K562 (cell line): ENCODE measurements around the gene EGLN1. TPM values are rescaled to one million over a fixed set of nuclear protein-coding genes. Genes with fewer than 3 reads are reported as not detected.

ENCODE experiments used
- CREB1 ChIP-seq, 2 experiments: sonication (generic) in 1 of 2; formaldehyde crosslinking in 1 of 2; IDR thresholded peaks; 2 replicates each; pipeline versions ENCODE4 v1.6.1 to v1.8.0; 2012 to 2022; ENCODE audit warnings: inconsistent platforms in 1 of 2, mild to moderate bottlenecking in 1 of 2, missing genetic modification reagents in 1 of 2, moderate library complexity in 1 of 2
- GTF2E2 ChIP-seq: fragments of 200-800 bp; sonication (Bioruptor generic); IDR thresholded peaks from 2 replicates; pipeline ENCODE4 v1.6.1; 2016; ENCODE audit warnings: missing genetic modification characterization, missing compliant biosample characterization
- HMG20B ChIP-seq: fragments of 250-450 bp; sonication (Bioruptor Pico); IDR thresholded peaks from 2 replicates; pipeline ENCODE4 v1.5.0; 2021; ENCODE audit warnings: mild to moderate bottlenecking
- LARP7 ChIP-seq: fragments of 450-650 bp; IDR thresholded peaks from 2 replicates; pipeline ENCODE4 v1.6.1; 2016
- MCM2 ChIP-seq: fragments of 450-650 bp; IDR thresholded peaks from 2 replicates; pipeline ENCODE4 v1.6.1; 2017; ENCODE audit warnings: low read depth, mild to moderate bottlenecking
- NONO ChIP-seq, 2 experiments: fragments of 200-400 bp in 1 of 2; fragments of 450-650 bp in 1 of 2; formaldehyde crosslinking in 1 of 2; IDR thresholded peaks; 2 replicates each; pipeline ENCODE4 v1.6.1; 2017; ENCODE audit warnings: low read depth in 2 of 2, mild to moderate bottlenecking in 2 of 2, moderate library complexity in 2 of 2, low read length in 1 of 2
- POLR2A ChIP-seq: fragments of 450-650 bp; conservative IDR thresholded peaks from 2 replicates; pipeline ENCODE4 v1.6.1; 2016
- PTTG1 ChIP-seq: fragments of 450-650 bp; IDR thresholded peaks from 2 replicates; pipeline ENCODE4 v1.6.1; 2016; ENCODE audit warnings: low read depth, mild to moderate bottlenecking, missing genetic modification characterization, missing compliant biosample characterization
- SAFB2 ChIP-seq: fragments of 200-400 bp; formaldehyde crosslinking; IDR thresholded peaks from 2 replicates; pipeline ENCODE4 v1.6.1; 2018; ENCODE audit warnings: borderline replicate concordance, low read length, low read depth, moderate library complexity; ENCODE audit not compliant: severe bottlenecking
- SIN3B ChIP-seq: fragments of 450-650 bp; IDR thresholded peaks from 2 replicates; pipeline ENCODE4 v1.6.1; 2017; ENCODE audit warnings: low read depth, mild to moderate bottlenecking, moderate library complexity
- ZNF507 ChIP-seq: conservative IDR thresholded peaks from 2 replicates; pipeline ENCODE4 v1.6.1; 2017; ENCODE audit warnings: missing genetic modification characterization, missing compliant biosample characterization
- polyA plus RNA-seq, 8 experiments: library from polyadenylated mRNA; depleted of rRNA in 4 of 8; stranded (reverse) in 5 of 8; unstranded in 3 of 8; fragments of >200 nt; fragmentation: Nextera tagmentation in 2 of 8; fragmentation: Illumina TruSeq in 1 of 8; extraction: Ambion mirVana in 2 of 8; extraction: Trizol in 1 of 8; gene quantifications; 2 replicates each; pipeline versions ENCODE4 v1.2.1 to v1.2.3, GENCODE V29; 2011 to 2014; ENCODE audit warnings: inconsistent platforms in 1 of 8, missing spikeins in 1 of 8
- total RNA-seq, 7 experiments: library from RNA; depleted of rRNA in 6 of 7; stranded (reverse); fragments of >200 nt in 6 of 7; fragmentation: Illumina TruSeq in 2 of 7; extraction: Trizol in 2 of 7; gene quantifications; 2 replicates each; pipeline versions ENCODE4 v1.2.1 to v1.2.3, GENCODE V29; 2011 to 2021; ENCODE audit warnings: low replicate concordance in 1 of 7
- TF ChIP-seq, protein P1 (sequence below): fragments of 200-800 bp; sonication (Bioruptor generic); IDR thresholded peaks from 2 replicates; pipeline ENCODE4 v1.6.1; 2017; ENCODE audit warnings: missing genetic modification characterization, missing compliant biosample characterization
- TF ChIP-seq, protein P2 (sequence below): fragments of 200-600 bp; sonication (generic); IDR thresholded peaks from one replicate; pipeline ENCODE4 v1.6.1; 2012; ENCODE audit warnings: mild to moderate bottlenecking, low read depth, low read length, inconsistent platforms
- TF ChIP-seq, protein P3 (sequence below): sonication (generic); IDR thresholded peaks from 2 replicates; pipeline ENCODE4 v1.6.1; 2016

EGLN1 gene
- total and polyA plus RNA-seq, 9 of the 15 experiments (the other 6 are each of a cell fraction or from before 2014, with no cell fraction given) = 5.2 to 54.3 (median 24.6) TPM

DNA sequence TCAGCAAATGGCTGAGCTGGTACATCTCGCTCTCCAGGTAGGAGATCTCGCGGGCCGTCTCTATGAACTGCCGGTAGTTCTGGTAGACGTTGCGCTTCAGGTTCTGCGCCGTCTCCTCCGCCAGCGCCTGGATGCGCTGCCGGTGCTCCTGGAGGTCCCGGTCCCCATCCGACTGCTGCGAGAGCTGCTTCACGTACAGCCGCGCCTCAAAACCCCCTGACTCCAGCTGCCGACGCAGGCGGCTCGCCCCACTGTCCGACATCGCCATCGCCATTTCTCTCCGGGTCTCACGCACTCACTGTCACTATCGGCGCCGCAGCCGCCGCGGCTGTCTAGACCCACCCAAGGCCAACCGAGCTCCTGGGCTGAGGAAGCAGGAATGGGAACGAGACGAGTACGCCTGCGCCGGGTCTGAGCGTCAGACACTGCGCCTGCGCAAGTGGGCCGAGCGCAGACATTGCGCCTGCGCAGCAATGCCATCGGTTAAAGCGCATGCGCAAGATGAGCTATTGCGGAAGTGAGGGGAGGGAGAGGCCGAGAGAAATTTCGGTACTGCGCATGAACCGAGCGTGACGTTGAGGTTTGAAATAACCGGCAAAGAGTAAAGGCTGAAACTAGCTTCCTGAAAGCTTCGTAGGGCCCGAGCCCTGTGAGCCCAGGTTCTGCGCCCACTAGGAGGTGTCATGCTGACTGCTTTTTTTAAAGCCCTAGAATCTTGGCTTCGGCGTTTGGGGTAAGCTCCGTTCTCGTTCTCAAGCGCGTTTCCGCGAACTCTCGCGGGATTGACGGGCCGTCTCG is 84.4 kb downstream of the EGLN1 start, which contains the start of gene EXOC8 (continued):
- TF ChIP-seq, protein P1, sequence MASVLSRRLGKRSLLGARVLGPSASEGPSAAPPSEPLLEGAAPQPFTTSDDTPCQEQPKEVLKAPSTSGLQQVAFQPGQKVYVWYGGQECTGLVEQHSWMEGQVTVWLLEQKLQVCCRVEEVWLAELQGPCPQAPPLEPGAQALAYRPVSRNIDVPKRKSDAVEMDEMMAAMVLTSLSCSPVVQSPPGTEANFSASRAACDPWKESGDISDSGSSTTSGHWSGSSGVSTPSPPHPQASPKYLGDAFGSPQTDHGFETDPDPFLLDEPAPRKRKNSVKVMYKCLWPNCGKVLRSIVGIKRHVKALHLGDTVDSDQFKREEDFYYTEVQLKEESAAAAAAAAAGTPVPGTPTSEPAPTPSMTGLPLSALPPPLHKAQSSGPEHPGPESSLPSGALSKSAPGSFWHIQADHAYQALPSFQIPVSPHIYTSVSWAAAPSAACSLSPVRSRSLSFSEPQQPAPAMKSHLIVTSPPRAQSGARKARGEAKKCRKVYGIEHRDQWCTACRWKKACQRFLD (CRISPR knock-in tag) = peak; percentile 73; the same call in 1 of the 2 replicates
- TF ChIP-seq LARP7 = no peak
- TF ChIP-seq, protein P2, sequence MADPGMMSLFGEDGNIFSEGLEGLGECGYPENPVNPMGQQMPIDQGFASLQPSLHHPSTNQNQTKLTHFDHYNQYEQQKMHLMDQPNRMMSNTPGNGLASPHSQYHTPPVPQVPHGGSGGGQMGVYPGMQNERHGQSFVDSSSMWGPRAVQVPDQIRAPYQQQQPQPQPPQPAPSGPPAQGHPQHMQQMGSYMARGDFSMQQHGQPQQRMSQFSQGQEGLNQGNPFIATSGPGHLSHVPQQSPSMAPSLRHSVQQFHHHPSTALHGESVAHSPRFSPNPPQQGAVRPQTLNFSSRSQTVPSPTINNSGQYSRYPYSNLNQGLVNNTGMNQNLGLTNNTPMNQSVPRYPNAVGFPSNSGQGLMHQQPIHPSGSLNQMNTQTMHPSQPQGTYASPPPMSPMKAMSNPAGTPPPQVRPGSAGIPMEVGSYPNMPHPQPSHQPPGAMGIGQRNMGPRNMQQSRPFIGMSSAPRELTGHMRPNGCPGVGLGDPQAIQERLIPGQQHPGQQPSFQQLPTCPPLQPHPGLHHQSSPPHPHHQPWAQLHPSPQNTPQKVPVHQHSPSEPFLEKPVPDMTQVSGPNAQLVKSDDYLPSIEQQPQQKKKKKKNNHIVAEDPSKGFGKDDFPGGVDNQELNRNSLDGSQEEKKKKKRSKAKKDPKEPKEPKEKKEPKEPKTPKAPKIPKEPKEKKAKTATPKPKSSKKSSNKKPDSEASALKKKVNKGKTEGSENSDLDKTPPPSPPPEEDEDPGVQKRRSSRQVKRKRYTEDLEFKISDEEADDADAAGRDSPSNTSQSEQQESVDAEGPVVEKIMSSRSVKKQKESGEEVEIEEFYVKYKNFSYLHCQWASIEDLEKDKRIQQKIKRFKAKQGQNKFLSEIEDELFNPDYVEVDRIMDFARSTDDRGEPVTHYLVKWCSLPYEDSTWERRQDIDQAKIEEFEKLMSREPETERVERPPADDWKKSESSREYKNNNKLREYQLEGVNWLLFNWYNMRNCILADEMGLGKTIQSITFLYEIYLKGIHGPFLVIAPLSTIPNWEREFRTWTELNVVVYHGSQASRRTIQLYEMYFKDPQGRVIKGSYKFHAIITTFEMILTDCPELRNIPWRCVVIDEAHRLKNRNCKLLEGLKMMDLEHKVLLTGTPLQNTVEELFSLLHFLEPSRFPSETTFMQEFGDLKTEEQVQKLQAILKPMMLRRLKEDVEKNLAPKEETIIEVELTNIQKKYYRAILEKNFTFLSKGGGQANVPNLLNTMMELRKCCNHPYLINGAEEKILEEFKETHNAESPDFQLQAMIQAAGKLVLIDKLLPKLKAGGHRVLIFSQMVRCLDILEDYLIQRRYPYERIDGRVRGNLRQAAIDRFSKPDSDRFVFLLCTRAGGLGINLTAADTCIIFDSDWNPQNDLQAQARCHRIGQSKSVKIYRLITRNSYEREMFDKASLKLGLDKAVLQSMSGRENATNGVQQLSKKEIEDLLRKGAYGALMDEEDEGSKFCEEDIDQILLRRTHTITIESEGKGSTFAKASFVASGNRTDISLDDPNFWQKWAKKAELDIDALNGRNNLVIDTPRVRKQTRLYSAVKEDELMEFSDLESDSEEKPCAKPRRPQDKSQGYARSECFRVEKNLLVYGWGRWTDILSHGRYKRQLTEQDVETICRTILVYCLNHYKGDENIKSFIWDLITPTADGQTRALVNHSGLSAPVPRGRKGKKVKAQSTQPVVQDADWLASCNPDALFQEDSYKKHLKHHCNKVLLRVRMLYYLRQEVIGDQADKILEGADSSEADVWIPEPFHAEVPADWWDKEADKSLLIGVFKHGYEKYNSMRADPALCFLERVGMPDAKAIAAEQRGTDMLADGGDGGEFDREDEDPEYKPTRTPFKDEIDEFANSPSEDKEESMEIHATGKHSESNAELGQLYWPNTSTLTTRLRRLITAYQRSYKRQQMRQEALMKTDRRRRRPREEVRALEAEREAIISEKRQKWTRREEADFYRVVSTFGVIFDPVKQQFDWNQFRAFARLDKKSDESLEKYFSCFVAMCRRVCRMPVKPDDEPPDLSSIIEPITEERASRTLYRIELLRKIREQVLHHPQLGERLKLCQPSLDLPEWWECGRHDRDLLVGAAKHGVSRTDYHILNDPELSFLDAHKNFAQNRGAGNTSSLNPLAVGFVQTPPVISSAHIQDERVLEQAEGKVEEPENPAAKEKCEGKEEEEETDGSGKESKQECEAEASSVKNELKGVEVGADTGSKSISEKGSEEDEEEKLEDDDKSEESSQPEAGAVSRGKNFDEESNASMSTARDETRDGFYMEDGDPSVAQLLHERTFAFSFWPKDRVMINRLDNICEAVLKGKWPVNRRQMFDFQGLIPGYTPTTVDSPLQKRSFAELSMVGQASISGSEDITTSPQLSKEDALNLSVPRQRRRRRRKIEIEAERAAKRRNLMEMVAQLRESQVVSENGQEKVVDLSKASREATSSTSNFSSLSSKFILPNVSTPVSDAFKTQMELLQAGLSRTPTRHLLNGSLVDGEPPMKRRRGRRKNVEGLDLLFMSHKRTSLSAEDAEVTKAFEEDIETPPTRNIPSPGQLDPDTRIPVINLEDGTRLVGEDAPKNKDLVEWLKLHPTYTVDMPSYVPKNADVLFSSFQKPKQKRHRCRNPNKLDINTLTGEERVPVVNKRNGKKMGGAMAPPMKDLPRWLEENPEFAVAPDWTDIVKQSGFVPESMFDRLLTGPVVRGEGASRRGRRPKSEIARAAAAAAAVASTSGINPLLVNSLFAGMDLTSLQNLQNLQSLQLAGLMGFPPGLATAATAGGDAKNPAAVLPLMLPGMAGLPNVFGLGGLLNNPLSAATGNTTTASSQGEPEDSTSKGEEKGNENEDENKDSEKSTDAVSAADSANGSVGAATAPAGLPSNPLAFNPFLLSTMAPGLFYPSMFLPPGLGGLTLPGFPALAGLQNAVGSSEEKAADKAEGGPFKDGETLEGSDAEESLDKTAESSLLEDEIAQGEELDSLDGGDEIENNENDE = no peak
- TF ChIP-seq NONO (IDR thresholded peaks at IDR 0.05; ENCODE audit: low read depth in 2 of 2, low read length in 1 of 2) = no peak; a peak in 1 of 4 replicates
- no peak for TF ChIP-seq PTTG1 (tag)
- TF ChIP-seq HMG20B (CRISPR knock-in tag) = no peak
- TF ChIP-seq SIN3B = peak; percentile 61
- TF ChIP-seq CREB1 (IDR thresholded peaks at IDR 0.05) = peak; percentile 44
- TF ChIP-seq CREB1 (CRISPR knock-in tag; IDR thresholded peaks at IDR 0.05) = peak; percentile 73
- TF ChIP-seq POLR2A = peak; percentile 90
- no peak for TF ChIP-seq MCM2
- no peak for TF ChIP-seq ZNF507 (tag)
- peak; percentile 24; the same call in 1 of the 2 replicates for TF ChIP-seq GTF2E2 (tag)
- TF ChIP-seq, protein P3, sequence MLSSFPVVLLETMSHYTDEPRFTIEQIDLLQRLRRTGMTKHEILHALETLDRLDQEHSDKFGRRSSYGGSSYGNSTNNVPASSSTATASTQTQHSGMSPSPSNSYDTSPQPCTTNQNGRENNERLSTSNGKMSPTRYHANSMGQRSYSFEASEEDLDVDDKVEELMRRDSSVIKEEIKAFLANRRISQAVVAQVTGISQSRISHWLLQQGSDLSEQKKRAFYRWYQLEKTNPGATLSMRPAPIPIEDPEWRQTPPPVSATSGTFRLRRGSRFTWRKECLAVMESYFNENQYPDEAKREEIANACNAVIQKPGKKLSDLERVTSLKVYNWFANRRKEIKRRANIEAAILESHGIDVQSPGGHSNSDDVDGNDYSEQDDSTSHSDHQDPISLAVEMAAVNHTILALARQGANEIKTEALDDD = peak; percentile 63; the same call in 1 of the 2 replicates
- no peak for TF ChIP-seq SAFB2
